A673 (cell line): Measurements from ENCODE around the gene GLYATL1. TPM values are rescaled to one million over a fixed set of nuclear protein-coding genes. Genes with fewer than 3 reads are reported as not detected.

Source experiments
- BruUV-seq: library from RNA; stranded (reverse); fragments of 400-500 nt; replicated peaks from 2 replicates; lab custom pipeline; 2021; lab: Mats Ljungman, UMichigan
- CTCF ChIA-PET: fragments of 300-600 bp; sonication (Branson Sonifier 250); formaldehyde crosslinking; loops from one replicate; lab custom pipeline; 2022; ENCODE audit warnings: antibody characterized with exemption; lab: Charles Lee
- POLR2A ChIA-PET: fragments of 300-600 bp; sonication (Branson Sonifier 250); formaldehyde crosslinking; loops from one replicate; lab custom pipeline; 2022; ENCODE audit warnings: antibody characterized with exemption; ENCODE audit not compliant: low non-redundant PET; lab: Charles Lee
- DNase-seq: peaks from one replicate; pipeline ENCODE4 v3.0.0-alpha.2; 2015; ENCODE audit warnings: low spot score
- H3K27ac ChIP-seq: fragments of 200-600 bp; sonication (generic); 2 replicates; pipeline ENCODE4 v1.5.1; 2016; ENCODE audit warnings: mixed run types, low read depth, mild to moderate bottlenecking, mixed read lengths, antibody characterized with exemption, low read length; ENCODE audit not compliant: poor library complexity, severe bottlenecking
- H3K27me3 ChIP-seq: fragments of 200-600 bp; sonication (generic); replicated peaks from 2 replicates; pipeline ENCODE4 v1.6.1; 2017; ENCODE audit warnings: mixed run types, low read depth, mild to moderate bottlenecking, mixed read lengths, antibody characterized with exemption, low read length; ENCODE audit not compliant: insufficient read depth, poor library complexity
- H3K36me3 ChIP-seq: fragments of 200-600 bp; sonication (generic); 2 replicates; pipeline ENCODE4 v1.6.1; 2016; ENCODE audit warnings: mixed run types, mild to moderate bottlenecking, mixed read lengths, antibody characterized with exemption, low read length; ENCODE audit not compliant: insufficient read depth, poor library complexity, severe bottlenecking
- H3K4me1 ChIP-seq: fragments of 200-600 bp; sonication (generic); 2 replicates; pipeline ENCODE4 v1.6.1; 2017; ENCODE audit warnings: mixed run types, mild to moderate bottlenecking, mixed read lengths, antibody characterized with exemption, low read length; ENCODE audit not compliant: insufficient read depth, poor library complexity, severe bottlenecking
- H3K4me3 ChIP-seq: fragments of 200-600 bp; sonication (generic); 2 replicates; pipeline ENCODE4 v1.5.1; 2016; ENCODE audit warnings: low read depth, mixed run types, mild to moderate bottlenecking, mixed read lengths, low read length; ENCODE audit not compliant: poor library complexity, severe bottlenecking
- H3K9me3 ChIP-seq: fragments of 200-600 bp; sonication (generic); 2 replicates; pipeline ENCODE4 v1.6.1; 2016; ENCODE audit warnings: mixed run types, low read depth, mild to moderate bottlenecking, mixed read lengths, antibody characterized with exemption, low read length; ENCODE audit not compliant: poor library complexity, severe bottlenecking
- CTCF ChIP-seq: fragments of 300-800, 200-600 bp; sonication (generic); conservative IDR thresholded peaks from 2 replicates; pipeline ENCODE4 v1.5.1; 2017; ENCODE audit warnings: low read depth, mild to moderate bottlenecking, antibody characterized with exemption, low read length, moderate library complexity, mixed read lengths
- EZH2 ChIP-seq: fragments of 200-600 bp; sonication (generic); IDR thresholded peaks from 2 replicates; pipeline ENCODE4 v1.6.1; 2017; ENCODE audit warnings: borderline replicate concordance, low read depth, mild to moderate bottlenecking, mixed read lengths, antibody characterized with exemption, low read length; ENCODE audit not compliant: poor library complexity, severe bottlenecking
- intact Hi-C: fragments of 100-400 bp; cut with micrococcal nuclease; formaldehyde crosslinking; loops from one replicate; pipeline ENCODE4 v1.10.0; 2022; ENCODE audit not compliant: unreplicated experiment
- total RNA-seq: library from RNA; stranded (reverse); gene quantifications from 2 replicates; pipeline ENCODE4 v1.2.3, GENCODE V29; 2021

The GLYATL1 gene
- total RNA-seq, 1 experiment from 2014 or later: 0.17 TPM

- no peak overlapping the region for H3K27ac ChIP-seq
- peak; percentile 55 for TF ChIP-seq CTCF
- TF ChIP-seq EZH2: no peak
- H3K4me1 ChIP-seq: no peaks in the 10 kb centered on the region
- peak overlapping the region; percentile 44 for H3K4me3 ChIP-seq
- no peaks in the 10 kb centered on the region for H3K36me3 ChIP-seq
- CTCF ChIA-PET: interaction anchor here (0.6 to 1.5 kb wide), 3 partner anchors 152 to 1261 kb away, joined by 4 to 6 read pairs (median 5); no protein-coding TSS in a partner anchor
- no TSS peak for BruUV-seq
- peak; percentile 87 for DNase-seq
- H3K27me3 ChIP-seq: peaks cover 45% of the 10 kb centered on the region
- intact Hi-C loops: loop anchor here (5.0 to 10.0 kb wide), 2 partner anchors 251 to 331 kb away; partner anchors contain the start of genes LPXN and ZFP91
- POLR2A ChIA-PET: no interaction called here
- H3K9me3 ChIP-seq: no peaks in the 10 kb centered on the region
Measured at GRCh38 chr11:58905721-58906547, 33.4 kb upstream of the GLYATL1 start.

DNA sequence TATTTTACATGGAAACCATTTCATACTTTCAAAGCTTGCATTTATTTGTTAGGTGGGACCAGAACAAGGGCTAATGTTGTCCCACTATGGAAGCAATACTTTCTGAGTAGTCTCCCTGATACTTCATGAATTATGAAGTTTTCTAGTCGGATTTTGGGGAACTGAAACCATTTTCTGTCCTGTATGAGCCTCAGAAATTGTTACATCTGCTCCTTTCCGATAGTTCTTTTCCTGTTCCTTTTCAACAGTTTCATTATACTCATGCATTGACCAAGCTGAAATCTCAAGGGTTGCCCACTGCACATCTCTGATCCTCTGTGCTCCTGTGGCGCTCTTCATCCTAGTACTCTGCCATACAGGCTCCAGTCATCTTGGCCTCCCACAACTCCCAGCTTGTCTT, 31.5 kb upstream of the GLYATL1 start:
- Histone ChIP-seq H3K27ac (no peak overlapping the region), H3K4me3 (no peak overlapping the region), H3K9me3 (no peaks in the 10 kb centered on the region), H3K36me3 (no peaks in the 10 kb centered on the region), H3K4me1 (no peaks in the 10 kb centered on the region), H3K27me3 (peaks cover 50% of the 10 kb centered on the region)
- ChIA-PET POLR2A (no interaction called here), CTCF (no interaction called here)
- DNase-seq: no peak
- no peak for TF ChIP-seq CTCF
- TF ChIP-seq EZH2: no peak
- intact Hi-C loops: loop anchor here (5.0 to 10.0 kb wide), 2 partner anchors 250 to 333 kb away; partner anchors contain the start of genes LPXN and ZFP91
- no TSS peak for BruUV-seq

GRCh38 chr11:58912124-58912523, 27.2 kb upstream of the GLYATL1 start:
- TF ChIP-seq CTCF (no peak), EZH2 (no peak)
- peaks cover 18% of the 10 kb centered on the region for H3K27me3 ChIP-seq
- intact Hi-C loops: no loop called here
- CTCF ChIA-PET: no interaction called here
- no peaks in the 10 kb centered on the region for H3K36me3 ChIP-seq
- no peaks in the 10 kb centered on the region for H3K4me1 ChIP-seq
- H3K4me3 ChIP-seq: no peak overlapping the region
- POLR2A ChIA-PET: no interaction called here
- BruUV-seq: no TSS peak
- no peak for DNase-seq
- H3K9me3 ChIP-seq: peaks cover 4% of the 10 kb centered on the region
- H3K27ac ChIP-seq: no peak overlapping the region
